ENCODE measurements around the gene HDAC4. TPM values are rescaled to one million over a fixed set of nuclear protein-coding genes. Genes with fewer than 3 reads are reported as not detected.

The HDAC4 gene
- total RNA-seq, 2 experiments from 2014 or later, result 32.0 to 35.6 TPM

- Mint-ChIP-seq H3K4me1 (ENCODE audit: low read depth) (no peaks in the 10 kb centered on the region), H3K4me3 (no peak overlapping the region), H3K36me3 (ENCODE audit: low read depth) (no peaks in the 10 kb centered on the region), H3K27ac (no peak overlapping the region), H3K27me3 (ENCODE audit: low read depth) (no peaks in the 10 kb centered on the region), H3K9me3 (no peaks in the 10 kb centered on the region)
- DNase-seq, result no peak
- CTCF ChIA-PET, result no interaction called here
- intact Hi-C loops (cut with micrococcal nuclease), result no loop called here
Measured at GRCh38 chr2:239014458-239015217, 386.2 kb downstream of the HDAC4 start.

DNA sequence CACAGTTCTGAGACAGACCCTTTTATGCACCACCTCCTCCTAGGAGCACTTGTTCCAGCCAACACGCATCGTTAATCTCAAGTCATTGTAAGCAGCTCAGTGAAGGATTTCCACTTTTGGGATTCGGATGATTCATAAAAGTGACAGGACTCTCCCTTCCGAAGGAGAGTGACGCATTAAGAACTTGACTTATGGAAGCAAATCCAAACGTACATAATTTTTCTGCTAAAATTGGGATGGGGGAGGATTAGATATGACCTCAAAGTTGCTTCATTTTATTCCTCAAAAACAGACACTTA is 387.2 kb downstream of the HDAC4 start:
- H3K9me3 Mint-ChIP-seq, result no peaks in the 10 kb centered on the region
- CTCF ChIA-PET, result interaction anchor here (0.6 kb wide), 1 partner anchor 279 kb away, joined by 3 read pairs; no protein-coding TSS in a partner anchor
- H3K4me1 Mint-ChIP-seq (ENCODE audit: low read depth), result no peaks in the 10 kb centered on the region
- H3K4me3 Mint-ChIP-seq, result no peak overlapping the region
- H3K36me3 Mint-ChIP-seq (ENCODE audit: low read depth), result no peaks in the 10 kb centered on the region
- no peak for DNase-seq
- intact Hi-C loops (cut with micrococcal nuclease), result no loop called here
- peaks cover 4% of the 10 kb centered on the region for H3K27me3 Mint-ChIP-seq (ENCODE audit: low read depth)
- no peak overlapping the region for H3K27ac Mint-ChIP-seq

DNA sequence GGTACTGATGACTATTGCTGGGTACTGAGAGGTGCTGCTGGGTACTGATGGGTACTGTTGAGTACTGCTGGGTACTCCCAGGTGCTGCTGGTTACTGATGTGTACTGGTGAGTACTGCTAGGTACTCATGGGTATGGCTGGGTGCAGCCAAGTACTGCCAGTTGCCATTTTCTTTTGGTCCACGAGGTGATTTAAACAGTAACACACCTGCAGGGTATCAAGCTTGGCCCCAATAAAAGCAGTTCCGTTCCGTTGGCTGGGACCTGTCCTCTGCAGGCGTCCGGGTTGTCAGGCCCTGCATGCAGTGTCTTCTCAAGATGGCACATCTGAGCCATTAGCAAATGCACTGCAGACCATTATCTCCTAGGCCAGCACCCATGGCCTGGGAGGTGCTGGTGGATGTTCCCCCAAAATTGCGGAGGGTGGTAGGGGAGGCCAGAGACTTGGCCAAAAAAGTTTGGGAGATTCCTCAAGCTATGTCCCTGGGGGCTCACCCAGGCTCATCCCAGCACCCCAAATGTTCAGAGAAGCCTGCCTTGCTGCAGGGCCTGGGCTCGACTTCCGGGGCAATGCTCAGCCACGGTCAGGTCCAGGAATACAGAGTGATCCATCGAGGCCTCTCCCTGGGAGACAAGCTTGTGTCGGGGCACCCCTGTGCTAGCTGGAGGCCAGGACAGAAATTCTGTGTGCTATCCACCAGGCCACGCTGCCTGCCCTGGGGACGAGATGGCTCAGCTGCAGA is 387.7 kb downstream of the HDAC4 start:
- DNase-seq, result no peak
- H3K36me3 Mint-ChIP-seq (ENCODE audit: low read depth), result no peaks in the 10 kb centered on the region
- peaks cover 6% of the 10 kb centered on the region for H3K27me3 Mint-ChIP-seq (ENCODE audit: low read depth)
- H3K9me3 Mint-ChIP-seq, result no peaks in the 10 kb centered on the region
- no peak overlapping the region for H3K4me3 Mint-ChIP-seq
- no peak overlapping the region for H3K27ac Mint-ChIP-seq
- intact Hi-C loops (cut with micrococcal nuclease), result no loop called here
- H3K4me1 Mint-ChIP-seq (ENCODE audit: low read depth), result no peaks in the 10 kb centered on the region
- CTCF ChIA-PET, result interaction anchor here (0.6 kb wide), 1 partner anchor 278 kb away, joined by 3 read pairs; no protein-coding TSS in a partner anchor

- peaks cover 9% of the 10 kb centered on the region for H3K27me3 Mint-ChIP-seq (ENCODE audit: low read depth)
- H3K36me3 Mint-ChIP-seq (ENCODE audit: low read depth), result no peaks in the 10 kb centered on the region
- no peak for DNase-seq
- H3K4me3 Mint-ChIP-seq, result no peak overlapping the region
- intact Hi-C loops (cut with micrococcal nuclease), result no loop called here
- H3K9me3 Mint-ChIP-seq, result no peaks in the 10 kb centered on the region
- no peaks in the 10 kb centered on the region for H3K4me1 Mint-ChIP-seq (ENCODE audit: low read depth)
- CTCF ChIA-PET, result no interaction called here
- H3K27ac Mint-ChIP-seq, result no peak overlapping the region
Measured at GRCh38 chr2:239012228-239012627, 388.6 kb downstream of the HDAC4 start.

- H3K27ac Mint-ChIP-seq, result no peak overlapping the region
- H3K27me3 Mint-ChIP-seq (ENCODE audit: low read depth), result peaks cover 13% of the 10 kb centered on the region
- CTCF ChIA-PET, result no interaction called here
- no peak overlapping the region for H3K4me3 Mint-ChIP-seq
- DNase-seq, result no peak
- no peaks in the 10 kb centered on the region for H3K9me3 Mint-ChIP-seq
- H3K4me1 Mint-ChIP-seq (ENCODE audit: low read depth), result no peaks in the 10 kb centered on the region
- intact Hi-C loops (cut with micrococcal nuclease), result no loop called here
- H3K36me3 Mint-ChIP-seq (ENCODE audit: low read depth), result no peaks in the 10 kb centered on the region
Measured at GRCh38 chr2:239009589-239009961, 391.2 kb downstream of the HDAC4 start.

DNA sequence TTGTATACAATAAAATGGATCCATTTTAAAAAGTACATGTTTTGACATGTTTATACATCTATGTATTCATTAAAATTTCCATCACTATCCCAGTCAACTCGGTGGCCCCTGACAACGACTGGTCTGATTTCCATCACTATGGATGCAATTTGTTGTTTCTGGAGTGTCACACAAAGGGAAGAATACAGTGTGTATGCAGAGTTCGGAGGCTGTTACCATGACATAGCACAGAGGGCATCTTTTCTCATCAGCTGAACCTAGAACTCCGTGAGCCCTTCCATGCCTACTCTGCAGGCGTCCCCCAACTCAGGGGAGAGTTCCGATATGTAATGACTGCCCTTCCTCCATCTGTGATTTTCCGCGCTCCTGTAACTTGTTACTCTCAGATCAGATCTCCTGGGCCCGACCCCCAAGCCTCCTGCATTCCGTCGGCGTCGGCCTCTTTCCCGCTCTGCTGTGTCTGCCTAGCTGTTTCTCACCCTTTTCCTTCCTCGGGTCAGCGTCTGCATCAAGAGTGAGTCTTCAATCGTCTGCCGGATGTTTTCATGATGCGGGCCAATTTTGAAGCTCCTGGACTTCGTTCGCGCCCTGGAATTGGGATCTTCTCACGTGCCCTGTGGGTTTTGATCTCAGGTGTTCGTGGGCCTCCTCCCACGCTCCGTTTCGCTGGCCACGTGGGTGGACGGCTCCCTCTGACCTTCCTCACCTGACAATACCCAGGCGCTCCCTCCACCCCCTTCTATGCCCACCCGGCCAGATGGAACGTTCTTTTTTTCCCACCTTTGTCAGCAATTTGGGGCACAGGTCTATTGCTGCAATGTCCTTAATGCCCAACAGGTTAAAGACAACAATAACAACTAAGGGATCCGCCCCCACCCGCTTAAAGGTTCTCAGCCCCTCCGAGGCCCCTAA is 391.9 kb downstream of the HDAC4 start:
- CTCF ChIA-PET, result no interaction called here
- Mint-ChIP-seq H3K4me1 (ENCODE audit: low read depth) (no peaks in the 10 kb centered on the region), H3K36me3 (ENCODE audit: low read depth) (no peaks in the 10 kb centered on the region), H3K9me3 (no peaks in the 10 kb centered on the region), H3K27ac (no peak overlapping the region), H3K4me3 (no peak overlapping the region), H3K27me3 (ENCODE audit: low read depth) (peaks cover 16% of the 10 kb centered on the region)
- intact Hi-C loops (cut with micrococcal nuclease), result no loop called here
- DNase-seq, result no peak

DNA sequence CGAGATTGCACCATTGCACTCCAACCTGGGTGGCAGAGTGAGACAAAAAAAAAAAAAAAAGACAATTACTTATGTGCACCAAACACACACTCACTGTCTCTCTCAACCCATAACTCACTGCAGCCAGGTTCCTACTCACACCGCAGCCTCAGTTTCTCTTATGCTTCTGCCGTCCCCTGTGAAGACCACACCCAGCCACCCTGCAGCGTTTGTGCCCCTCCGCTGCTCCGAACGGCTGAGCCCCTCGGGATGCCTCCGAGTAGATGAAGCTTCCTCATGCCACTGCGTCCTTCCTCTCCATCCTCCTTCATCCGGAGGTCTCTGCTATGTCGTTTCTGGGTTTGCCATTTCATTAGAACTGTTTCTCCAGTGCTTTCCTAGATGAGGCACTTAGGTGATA is 392.8 kb downstream of the HDAC4 start:
- peaks cover 17% of the 10 kb centered on the region for H3K27me3 Mint-ChIP-seq (ENCODE audit: low read depth)
- CTCF ChIA-PET, result no interaction called here
- no peaks in the 10 kb centered on the region for H3K4me1 Mint-ChIP-seq (ENCODE audit: low read depth)
- no peak for DNase-seq
- intact Hi-C loops (cut with micrococcal nuclease), result no loop called here
- H3K9me3 Mint-ChIP-seq, result no peaks in the 10 kb centered on the region
- H3K27ac Mint-ChIP-seq, result no peak overlapping the region
- no peaks in the 10 kb centered on the region for H3K36me3 Mint-ChIP-seq (ENCODE audit: low read depth)
- no peak overlapping the region for H3K4me3 Mint-ChIP-seq

DNA sequence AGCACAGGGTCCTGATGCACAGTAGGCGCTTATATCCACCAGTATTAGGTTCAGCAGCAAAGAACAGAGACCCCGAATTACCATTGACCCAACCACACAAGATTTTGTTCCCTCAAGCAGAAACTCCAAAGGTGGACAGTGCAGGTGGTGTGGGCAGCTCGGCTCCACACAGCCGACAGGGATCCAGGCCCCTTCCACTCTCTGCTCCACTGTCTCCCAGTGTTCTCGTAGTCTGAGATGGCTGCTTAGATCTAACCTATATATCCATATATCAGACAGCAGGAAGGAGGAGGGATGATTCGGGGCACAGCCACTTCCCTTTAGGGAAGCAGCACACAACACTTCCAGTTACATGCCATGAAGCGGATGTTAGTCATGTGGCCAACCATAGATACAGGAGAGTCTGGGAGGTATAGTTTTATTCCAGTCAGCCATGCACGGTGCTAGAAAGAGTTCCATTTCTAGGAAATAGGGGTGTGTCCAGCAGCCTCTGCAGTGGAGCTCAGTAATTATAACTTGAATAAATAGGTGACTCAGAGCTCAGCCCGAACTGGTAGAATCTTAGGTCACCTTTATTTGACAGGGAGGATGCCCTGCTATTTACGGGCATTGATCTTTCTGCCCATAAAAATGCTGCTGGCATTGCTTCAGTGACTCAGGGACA is 394.1 kb downstream of the HDAC4 start:
- Mint-ChIP-seq H3K4me3 (no peak overlapping the region), H3K27ac (no peak overlapping the region), H3K27me3 (ENCODE audit: low read depth) (peaks cover 19% of the 10 kb centered on the region), H3K36me3 (ENCODE audit: low read depth) (no peaks in the 10 kb centered on the region), H3K4me1 (ENCODE audit: low read depth) (no peaks in the 10 kb centered on the region), H3K9me3 (peaks cover 2% of the 10 kb centered on the region)
- DNase-seq, result no peak
- CTCF ChIA-PET, result no interaction called here
- intact Hi-C loops (cut with micrococcal nuclease), result no loop called here

GRCh38 chr2:239005586-239005985 is 395.2 kb downstream of the HDAC4 start:
- Mint-ChIP-seq H3K4me1 (ENCODE audit: low read depth) (no peaks in the 10 kb centered on the region), H3K9me3 (peaks cover 5% of the 10 kb centered on the region), H3K27ac (no peak overlapping the region), H3K27me3 (ENCODE audit: low read depth) (peaks cover 19% of the 10 kb centered on the region), H3K36me3 (ENCODE audit: low read depth) (no peaks in the 10 kb centered on the region), H3K4me3 (no peak overlapping the region)
- no peak for DNase-seq
- CTCF ChIA-PET, result no interaction called here
- intact Hi-C loops (cut with micrococcal nuclease), result no loop called here

- intact Hi-C loops (cut with micrococcal nuclease), result no loop called here
- no peaks in the 10 kb centered on the region for H3K36me3 Mint-ChIP-seq (ENCODE audit: low read depth)
- H3K9me3 Mint-ChIP-seq, result peaks cover 5% of the 10 kb centered on the region
- H3K4me1 Mint-ChIP-seq (ENCODE audit: low read depth), result no peaks in the 10 kb centered on the region
- peaks cover 18% of the 10 kb centered on the region for H3K27me3 Mint-ChIP-seq (ENCODE audit: low read depth)
- no peak overlapping the region for H3K4me3 Mint-ChIP-seq
- DNase-seq, result no peak
- no peak overlapping the region for H3K27ac Mint-ChIP-seq
- CTCF ChIA-PET, result no interaction called here
Measured at GRCh38 chr2:239004274-239005015, 396.4 kb downstream of the HDAC4 start.

DNA sequence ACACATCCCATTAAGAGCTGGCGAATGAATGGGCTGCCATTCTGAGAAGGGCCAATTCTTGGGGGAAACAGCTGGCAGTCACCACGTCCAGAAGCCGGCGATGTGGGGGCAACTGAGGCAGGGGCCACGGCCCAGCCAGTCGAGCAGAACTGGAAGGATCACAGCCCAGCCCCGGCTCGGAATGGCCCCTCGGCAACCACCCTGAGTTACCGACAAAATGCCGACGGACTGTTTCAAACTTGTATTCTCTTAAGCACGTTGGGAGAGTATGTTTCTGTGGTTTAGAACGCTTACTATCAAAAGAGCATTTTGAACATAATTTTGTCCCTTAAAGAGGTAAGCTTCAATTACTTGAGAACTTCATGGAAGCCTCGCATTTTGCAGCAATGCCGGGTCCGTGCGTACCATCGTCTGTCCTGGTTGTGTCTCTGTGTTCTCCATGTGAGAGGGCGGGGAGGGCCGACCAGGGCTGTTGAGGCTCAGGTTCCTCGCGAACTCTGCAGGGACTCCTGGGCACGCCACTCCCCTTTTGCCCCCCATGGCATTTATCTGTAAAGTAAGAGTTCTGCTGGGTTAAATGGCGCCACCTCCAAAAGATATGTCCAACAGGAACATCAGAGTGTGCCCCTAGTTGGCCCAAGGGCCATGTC is 397.1 kb downstream of the HDAC4 start:
- peaks cover 15% of the 10 kb centered on the region for H3K27me3 Mint-ChIP-seq (ENCODE audit: low read depth)
- no peaks in the 10 kb centered on the region for H3K36me3 Mint-ChIP-seq (ENCODE audit: low read depth)
- H3K4me3 Mint-ChIP-seq, result no peak overlapping the region
- peaks cover 5% of the 10 kb centered on the region for H3K9me3 Mint-ChIP-seq
- H3K27ac Mint-ChIP-seq, result no peak overlapping the region
- CTCF ChIA-PET, result no interaction called here
- DNase-seq, result no peak
- H3K4me1 Mint-ChIP-seq (ENCODE audit: low read depth), result no peaks in the 10 kb centered on the region
- intact Hi-C loops (cut with micrococcal nuclease), result no loop called here
